Measurements from ENCODE around the gene SLC28A2.
"Not testable (repeated sequence)": the region's sequence is repeated elsewhere in the genome, so short reads cannot be mapped to it uniquely, and the experiment has no call there.

DNA sequence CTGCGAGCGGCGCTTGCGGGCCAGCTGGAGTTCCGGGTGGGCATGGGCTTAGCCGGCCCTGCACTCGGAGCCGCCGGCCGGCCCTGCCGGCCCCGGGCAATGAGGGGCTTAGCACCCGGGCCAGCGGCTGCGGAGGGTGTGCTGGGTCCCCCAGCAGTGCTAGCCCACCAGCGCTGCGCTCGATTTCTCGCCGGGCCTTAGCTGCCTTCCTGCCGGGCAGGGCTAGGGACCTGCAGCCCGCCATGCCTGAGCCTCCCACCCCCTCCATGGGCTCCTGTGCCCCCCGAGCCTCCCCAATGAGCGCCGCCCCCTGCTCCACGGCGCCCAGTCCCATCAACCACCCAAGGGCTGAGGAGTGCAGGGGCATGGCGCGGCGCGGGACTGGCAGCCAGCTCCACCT lies 62.1 kb downstream of the SLC28A2 start:
- TF ChIP-seq CTCF (IDR thresholded peaks at IDR 0.05; ENCODE audit: low read depth, low read length, poor library complexity, severe bottlenecking); EZH2phosphoT487 (IDR thresholded peaks at IDR 0.05; ENCODE audit: borderline replicate concordance, low read length): not testable (repeated sequence)
